Immature natural killer cell (primary cell): ENCODE measurements around the gene C1QC. TPM values are rescaled to one million over a fixed set of nuclear protein-coding genes. Genes with fewer than 3 reads are reported as not detected.

ENCODE experiments used
- DNase-seq, 3 donors: peaks; one replicate each; pipeline ENCODE4 v3.0.0; 2022; ENCODE audit warnings: mixed read lengths in 1 of 3
- H3K27ac Mint-ChIP-seq, 6 donors: one replicate each; pipeline ENCODE4 v1.8.0; 2020; ENCODE audit warnings: mixed read lengths in 6 of 6, mild to moderate bottlenecking in 5 of 6, inconsistent platforms in 4 of 6, moderate library complexity in 3 of 6
- H3K27me3 Mint-ChIP-seq, 3 donors: one replicate each; pipeline ENCODE4 v1.8.0; 2020 to 2021; ENCODE audit warnings: low read depth in 3 of 3, mild to moderate bottlenecking in 3 of 3, mixed read lengths in 3 of 3, moderate library complexity in 3 of 3, inconsistent platforms in 1 of 3
- H3K36me3 Mint-ChIP-seq, 3 donors: one replicate each; pipeline ENCODE4 v1.8.0; 2020; ENCODE audit warnings: mixed read lengths in 3 of 3, inconsistent platforms in 2 of 3, mild to moderate bottlenecking in 2 of 3
- H3K4me1 Mint-ChIP-seq, 2 donors: one replicate each; pipeline ENCODE4 v1.8.0; 2020; ENCODE audit warnings: inconsistent platforms in 2 of 2, mild to moderate bottlenecking in 2 of 2, mixed read lengths in 2 of 2, moderate library complexity in 1 of 2
- H3K4me3 Mint-ChIP-seq, 5 donors: one replicate each; pipeline ENCODE4 v1.8.0; 2020; ENCODE audit warnings: mild to moderate bottlenecking in 5 of 5, mixed read lengths in 5 of 5, inconsistent platforms in 3 of 5, moderate library complexity in 3 of 5
- H3K9me3 Mint-ChIP-seq, 6 donors: one replicate each; pipeline ENCODE4 v1.8.0; 2020; ENCODE audit warnings: mild to moderate bottlenecking in 6 of 6, mixed read lengths in 6 of 6, inconsistent platforms in 4 of 6, moderate library complexity in 3 of 6
- polyA plus RNA-seq, 3 donors: library from polyadenylated mRNA; unstranded; fragments of 300-500 nt; fragmentation: Illumina TruSeq; gene quantifications; one replicate each; pipeline ENCODE4 v1.2.3, GENCODE V29; 2021

Gene C1QC
- polyA plus RNA-seq = not detected

- Mint-ChIP-seq H3K27ac (no peak within 1 kb of the TSS), H3K4me1 (no peaks in the 10 kb centered on the region), H3K36me3 (no peaks in the 10 kb centered on the region), H3K4me3 (no peak within 1 kb of the TSS), H3K27me3 (peaks cover 2 to 13% (median 5%) of the 10 kb centered on the region in 3 donors), H3K9me3 (no peaks in the 10 kb centered on the region)
- DNase-seq = no peak
Measured at GRCh38 chr1:22643381-22643780, at the start of gene C1QC. C1QC (plus strand) TSS chr1:22643633; CDS start chr1:22644024, 391 bp downstream.

GRCh38 chr1:22594396-22594795, 49.0 kb upstream of the C1QC start:
- no peaks in the 10 kb centered on the region for H3K4me1 Mint-ChIP-seq
- no peak overlapping the region for H3K4me3 Mint-ChIP-seq
- H3K9me3 Mint-ChIP-seq = no peaks in the 10 kb centered on the region
- peaks cover 5 to 15% (median 10%) of the 10 kb centered on the region in 3 donors for H3K27me3 Mint-ChIP-seq
- DNase-seq = no peak
- no peaks in the 10 kb centered on the region for H3K36me3 Mint-ChIP-seq
- no peak overlapping the region for H3K27ac Mint-ChIP-seq

- H3K9me3 Mint-ChIP-seq = no peaks in the 10 kb centered on the region
- peaks cover 5 to 15% (median 8%) of the 10 kb centered on the region in 3 donors for H3K27me3 Mint-ChIP-seq
- H3K36me3 Mint-ChIP-seq = no peaks in the 10 kb centered on the region
- DNase-seq = no peak
- no peak overlapping the region for H3K4me3 Mint-ChIP-seq
- H3K27ac Mint-ChIP-seq = no peak overlapping the region
- H3K4me1 Mint-ChIP-seq = no peaks in the 10 kb centered on the region
Measured at GRCh38 chr1:22595108-22595507, 48.3 kb upstream of the C1QC start.

GRCh38 chr1:22597301-22597965, 46.0 kb upstream of the C1QC start:
- no peaks in the 10 kb centered on the region for H3K9me3 Mint-ChIP-seq
- DNase-seq = no peak
- H3K36me3 Mint-ChIP-seq = no peaks in the 10 kb centered on the region
- peaks cover 2 to 8% (median 4%) of the 10 kb centered on the region in 3 donors for H3K27me3 Mint-ChIP-seq
- H3K4me1 Mint-ChIP-seq = no peaks in the 10 kb centered on the region
- no peak overlapping the region for H3K4me3 Mint-ChIP-seq
- H3K27ac Mint-ChIP-seq = no peak overlapping the region

- Mint-ChIP-seq H3K4me3 (no peak overlapping the region), H3K9me3 (no peaks in the 10 kb centered on the region), H3K27me3 (peaks cover 2 to 8% (median 4%) of the 10 kb centered on the region in 3 donors), H3K27ac (no peak overlapping the region), H3K36me3 (no peaks in the 10 kb centered on the region), H3K4me1 (no peaks in the 10 kb centered on the region)
- no peak for DNase-seq
Measured at GRCh38 chr1:22597996-22598395, 45.4 kb upstream of the C1QC start.

GRCh38 chr1:22598736-22599135, 44.7 kb upstream of the C1QC start:
- H3K9me3 Mint-ChIP-seq = no peaks in the 10 kb centered on the region
- no peaks in the 10 kb centered on the region for H3K36me3 Mint-ChIP-seq
- H3K27ac Mint-ChIP-seq = no peak overlapping the region
- no peaks in the 10 kb centered on the region for H3K4me1 Mint-ChIP-seq
- H3K27me3 Mint-ChIP-seq = peaks cover 2 to 8% (median 4%) of the 10 kb centered on the region in 3 donors
- H3K4me3 Mint-ChIP-seq = no peak overlapping the region
- no peak for DNase-seq

- H3K4me3 Mint-ChIP-seq = no peak overlapping the region
- H3K27ac Mint-ChIP-seq = no peak overlapping the region
- no peak for DNase-seq
- no peaks in the 10 kb centered on the region for H3K36me3 Mint-ChIP-seq
- H3K4me1 Mint-ChIP-seq = no peaks in the 10 kb centered on the region
- peaks cover 3 to 4% (median 4%) of the 10 kb centered on the region in 3 donors for H3K27me3 Mint-ChIP-seq
- no peaks in the 10 kb centered on the region for H3K9me3 Mint-ChIP-seq
Measured at GRCh38 chr1:22600071-22600816, 43.2 kb upstream of the C1QC start.

GRCh38 chr1:22600817-22601605, 42.4 kb upstream of the C1QC start:
- peaks cover 2 to 6% (median 3%) of the 10 kb centered on the region in 3 donors for H3K27me3 Mint-ChIP-seq
- H3K4me3 Mint-ChIP-seq = no peak overlapping the region
- H3K4me1 Mint-ChIP-seq = no peaks in the 10 kb centered on the region
- H3K36me3 Mint-ChIP-seq = no peaks in the 10 kb centered on the region
- DNase-seq = no peak
- no peak overlapping the region for H3K27ac Mint-ChIP-seq
- no peaks in the 10 kb centered on the region for H3K9me3 Mint-ChIP-seq

- no peaks in the 10 kb centered on the region for H3K4me1 Mint-ChIP-seq
- H3K9me3 Mint-ChIP-seq = no peaks in the 10 kb centered on the region
- no peak for DNase-seq
- H3K27ac Mint-ChIP-seq = no peak overlapping the region
- H3K27me3 Mint-ChIP-seq = peaks cover 0 to 6% (median 3%) of the 10 kb centered on the region in 3 donors
- H3K4me3 Mint-ChIP-seq = no peak overlapping the region
- no peaks in the 10 kb centered on the region for H3K36me3 Mint-ChIP-seq
Measured at GRCh38 chr1:22601610-22602009, 41.8 kb upstream of the C1QC start.

GRCh38 chr1:22602060-22602740, 41.2 kb upstream of the C1QC start:
- H3K4me3 Mint-ChIP-seq = no peak overlapping the region

GRCh38 chr1:22606161-22606560, 37.3 kb upstream of the C1QC start:
- no peaks in the 10 kb centered on the region for H3K36me3 Mint-ChIP-seq
- H3K9me3 Mint-ChIP-seq = no peaks in the 10 kb centered on the region
- no peak overlapping the region for H3K27ac Mint-ChIP-seq
- no peak overlapping the region for H3K4me3 Mint-ChIP-seq
- DNase-seq = no peak
- H3K4me1 Mint-ChIP-seq = no peaks in the 10 kb centered on the region
- peaks cover 3 to 11% (median 6%) of the 10 kb centered on the region in 3 donors for H3K27me3 Mint-ChIP-seq

More at GRCh38 chr1:22602060-22602740, 41.2 kb upstream of the C1QC start:
- Mint-ChIP-seq H3K36me3 (no peaks in the 10 kb centered on the region), H3K27me3 (peaks cover 0 to 6% (median 0%) of the 10 kb centered on the region in 3 donors), H3K4me1 (no peaks in the 10 kb centered on the region), H3K27ac (no peak overlapping the region), H3K9me3 (no peaks in the 10 kb centered on the region)
- DNase-seq = no peak

- H3K27me3 Mint-ChIP-seq = peaks cover 3 to 13% (median 4%) of the 10 kb centered on the region in 3 donors
- H3K9me3 Mint-ChIP-seq = no peaks in the 10 kb centered on the region
- no peak overlapping the region for H3K27ac Mint-ChIP-seq
- no peak overlapping the region for H3K4me3 Mint-ChIP-seq
- H3K4me1 Mint-ChIP-seq = no peaks in the 10 kb centered on the region
- no peaks in the 10 kb centered on the region for H3K36me3 Mint-ChIP-seq
- no peak for DNase-seq
Measured at GRCh38 chr1:22607154-22607553, 36.3 kb upstream of the C1QC start.

- DNase-seq = no peak
- peaks cover 3 to 14% (median 4%) of the 10 kb centered on the region in 3 donors for H3K27me3 Mint-ChIP-seq
Measured at GRCh38 chr1:22608361-22608760, 35.1 kb upstream of the C1QC start.

More at GRCh38 chr1:22608361-22608760, 35.1 kb upstream of the C1QC start:
- no peaks in the 10 kb centered on the region for H3K36me3 Mint-ChIP-seq
- H3K4me1 Mint-ChIP-seq = no peaks in the 10 kb centered on the region
- no peaks in the 10 kb centered on the region for H3K9me3 Mint-ChIP-seq
- H3K4me3 Mint-ChIP-seq = no peak overlapping the region
- H3K27ac Mint-ChIP-seq = no peak overlapping the region
